ENCODE results near the gene GPR137C.

DNA sequence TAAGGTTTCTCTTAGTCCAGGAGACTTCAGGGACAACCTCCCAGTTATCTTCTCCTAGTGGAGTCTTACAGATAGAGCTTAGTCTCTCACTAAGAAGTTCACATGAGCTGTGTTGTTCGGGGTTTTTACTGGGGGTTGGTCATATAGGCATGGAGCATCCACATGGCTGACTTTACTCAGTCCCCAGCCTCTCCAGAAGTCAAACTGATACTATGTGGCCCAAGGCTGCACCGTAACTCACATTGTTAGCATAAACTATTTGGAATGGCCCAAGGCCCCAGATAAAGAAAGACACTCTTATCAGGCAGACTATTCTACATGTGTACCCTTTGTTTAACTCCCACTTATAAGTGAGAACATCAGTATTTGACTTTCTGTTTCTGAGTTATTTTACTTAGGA lies 23.2 kb downstream of the GPR137C start:
- TF ChIP-seq, protein P1, sequence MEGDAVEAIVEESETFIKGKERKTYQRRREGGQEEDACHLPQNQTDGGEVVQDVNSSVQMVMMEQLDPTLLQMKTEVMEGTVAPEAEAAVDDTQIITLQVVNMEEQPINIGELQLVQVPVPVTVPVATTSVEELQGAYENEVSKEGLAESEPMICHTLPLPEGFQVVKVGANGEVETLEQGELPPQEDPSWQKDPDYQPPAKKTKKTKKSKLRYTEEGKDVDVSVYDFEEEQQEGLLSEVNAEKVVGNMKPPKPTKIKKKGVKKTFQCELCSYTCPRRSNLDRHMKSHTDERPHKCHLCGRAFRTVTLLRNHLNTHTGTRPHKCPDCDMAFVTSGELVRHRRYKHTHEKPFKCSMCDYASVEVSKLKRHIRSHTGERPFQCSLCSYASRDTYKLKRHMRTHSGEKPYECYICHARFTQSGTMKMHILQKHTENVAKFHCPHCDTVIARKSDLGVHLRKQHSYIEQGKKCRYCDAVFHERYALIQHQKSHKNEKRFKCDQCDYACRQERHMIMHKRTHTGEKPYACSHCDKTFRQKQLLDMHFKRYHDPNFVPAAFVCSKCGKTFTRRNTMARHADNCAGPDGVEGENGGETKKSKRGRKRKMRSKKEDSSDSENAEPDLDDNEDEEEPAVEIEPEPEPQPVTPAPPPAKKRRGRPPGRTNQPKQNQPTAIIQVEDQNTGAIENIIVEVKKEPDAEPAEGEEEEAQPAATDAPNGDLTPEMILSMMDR (IDR thresholded peaks at IDR 0.05) = no peak
- no peak for TF ChIP-seq POLR2A (IDR thresholded peaks at IDR 0.05)
